Measurements from ENCODE around the gene DDX1. TPM values are rescaled to one million over a fixed set of nuclear protein-coding genes. Genes with fewer than 3 reads are reported as not detected.

DDX1 gene
- total and polyA plus RNA-seq, 2 experiments from 2014 or later: 99.9 to 102 TPM

- TF ChIP-seq ZNF462 (CRISPR knock-in tag; IDR thresholded peaks at IDR 0.05) (no peak), ETS1 (IDR thresholded peaks at IDR 0.05) (no peak)
Observed at GRCh38 chr2:15559379-15560139, 32.1 kb upstream of the DDX1 start (continued).

GRCh38 chr2:15560140-15560987 is 31.3 kb upstream of the DDX1 start:
- Mint-ChIP-seq H3K27ac (peak overlapping the region; percentile 63; the same call in 1 of the 2 replicates), H3K27me3 (ENCODE audit: insufficient read depth, low read depth, poor library complexity) (no peaks in the 10 kb centered on the region), H3K36me3 (ENCODE audit: low read depth) (no peaks in the 10 kb centered on the region), H3K4me1 (peaks cover 19% of the 10 kb centered on the region), H3K4me3 (peak overlapping the region; percentile 99), H3K9me3 (no peaks in the 10 kb centered on the region)
- ATAC-seq (peak; percentile 70), DNase-seq (ENCODE audit: low spot score) (peak; percentile 53)
- Histone ChIP-seq H3K36me3 (ENCODE audit: insufficient read depth) (no peaks in the 10 kb centered on the region; the same call in 1 of the 2 replicates), H3K27me3 (ENCODE audit: insufficient read depth) (no peaks in the 10 kb centered on the region), H3K79me2 (replicated peaks; ENCODE audit: insufficient read depth) (peaks cover 24% of the 10 kb centered on the region), H2AFZ (peak overlapping the region; percentile 99), H4K20me1 (replicated peaks; ENCODE audit: insufficient read depth) (no peaks in the 10 kb centered on the region), H3K4me1 (ENCODE audit: insufficient read depth) (peaks cover 4% of the 10 kb centered on the region; the same call in 1 of the 2 replicates), H3F3A (replicated peaks; ENCODE audit: low read depth) (no peaks in the 10 kb centered on the region), H3K4me3 (peak overlapping the region; percentile 87), H3K27ac (ENCODE audit: low read depth) (no peak overlapping the region), H3K9me2 (ENCODE audit: insufficient read depth) (no peaks in the 10 kb centered on the region), H3K4me2 (peak overlapping the region; percentile 80)
- TF ChIP-seq EZH2 (IDR thresholded peaks at IDR 0.05; ENCODE audit: low read depth, unreplicated experiment): no peak

All from GM23338 (cell line).